Smooth muscle cell (in vitro differentiated cells): ENCODE measurements around the gene HSD11B1. TPM values are rescaled to one million over a fixed set of nuclear protein-coding genes. Genes with fewer than 3 reads are reported as not detected.

Experiments
- DNase-seq: peaks from one replicate; lab custom pipeline; 2025; ENCODE audit not compliant: unreplicated experiment; lab: John Stamatoyannopoulos, UW
- H2AFZ ChIP-seq: fragments of 200-600 bp; sonication (generic); 2 replicates; pipeline ENCODE4 v1.6.0; 2016; ENCODE audit warnings: antibody characterized with exemption, low read depth, mild to moderate bottlenecking
- H3F3A ChIP-seq: fragments of 200-600 bp; sonication (generic); 2 replicates; pipeline ENCODE4 v1.6.0; 2017; ENCODE audit warnings: antibody characterized with exemption, low read depth
- H3K27ac ChIP-seq: fragments of 200-600 bp; sonication (generic); 2 replicates; pipeline ENCODE4 v1.5.1; 2016; ENCODE audit warnings: low read depth, mild to moderate bottlenecking
- H3K27me3 ChIP-seq: fragments of 200-600 bp; sonication (generic); 2 replicates; pipeline ENCODE4 v1.6.1; 2016; ENCODE audit warnings: low read depth, mild to moderate bottlenecking
- H3K36me3 ChIP-seq: fragments of 200-600 bp; sonication (generic); 2 replicates; pipeline ENCODE4 v1.5.1; 2016; ENCODE audit warnings: low read depth
- H3K4me1 ChIP-seq: fragments of 200-600 bp; sonication (generic); 2 replicates; pipeline ENCODE4 v1.5.1; 2016; ENCODE audit warnings: low read depth
- H3K4me2 ChIP-seq: fragments of 200-600 bp; sonication (generic); 2 replicates; pipeline ENCODE4 v1.6.0; 2016; ENCODE audit warnings: mild to moderate bottlenecking
- H3K4me3 ChIP-seq: fragments of 200-600 bp; sonication (generic); 2 replicates; pipeline ENCODE4 v1.5.1; 2016; ENCODE audit warnings: mild to moderate bottlenecking
- H3K79me2 ChIP-seq: fragments of 200-600 bp; sonication (generic); 2 replicates; pipeline ENCODE4 v1.6.0; 2016; ENCODE audit warnings: low read depth, mild to moderate bottlenecking
- H3K9ac ChIP-seq: fragments of 200-600 bp; sonication (generic); 2 replicates; pipeline ENCODE4 v1.6.0; 2016; ENCODE audit warnings: low read depth
- H3K9me3 ChIP-seq: fragments of 200-600 bp; sonication (generic); replicated peaks from 2 replicates; pipeline ENCODE4 v1.5.1; 2016; ENCODE audit warnings: low read depth
- H4K20me1 ChIP-seq: fragments of 200-600 bp; sonication (generic); 2 replicates; pipeline ENCODE4 v1.6.0; 2016; ENCODE audit warnings: low read depth
- WGBS: methylation state at CpG from one replicate; pipeline ENCODE4 v1.1.7; 2016; ENCODE audit warnings: low lambda C conversion rate; 5-methylcytosine and 5-hydroxymethylcytosine counted together
- polyA plus RNA-seq: library from polyadenylated mRNA; unstranded; fragments of >200 nt; fragmentation: Nextera tagmentation; extraction: Ambion mirVana; gene quantifications from 2 replicates; pipeline ENCODE4 v1.2.1, GENCODE V29; 2016
- total RNA-seq: library from RNA; depleted of rRNA; stranded (reverse); fragments of >200 nt; gene quantifications from 2 replicates; pipeline ENCODE4 v1.2.3, GENCODE V29; 2014
- TF ChIP-seq, protein P1 (sequence below): fragments of 200-600 bp; sonication (generic); IDR thresholded peaks from 2 replicates; pipeline ENCODE4 v1.5.1; 2017; ENCODE audit warnings: borderline replicate concordance, mild to moderate bottlenecking, antibody characterized with exemption; ENCODE audit not compliant: insufficient read depth, poor library complexity, severe bottlenecking

The HSD11B1 gene
- total and polyA plus RNA-seq, 2 experiments from 2014 or later, result not detected

- WGBS, result 97% methylated on average over 17 of the region's 17 CpGs
- Histone ChIP-seq H3K4me1 (peaks cover 4% of the 10 kb centered on the region), H3K36me3 (no peaks in the 10 kb centered on the region), H2AFZ (no peak overlapping the region), H4K20me1 (no peaks in the 10 kb centered on the region), H3K27me3 (no peaks in the 10 kb centered on the region), H3K4me2 (no peak overlapping the region), H3K27ac (no peak overlapping the region), H3K9me3 (no peaks in the 10 kb centered on the region), H3K79me2 (no peaks in the 10 kb centered on the region), H3F3A (peaks cover 6% of the 10 kb centered on the region), H3K4me3 (no peak overlapping the region), H3K9ac (no peak overlapping the region)
- TF ChIP-seq, protein P1, sequence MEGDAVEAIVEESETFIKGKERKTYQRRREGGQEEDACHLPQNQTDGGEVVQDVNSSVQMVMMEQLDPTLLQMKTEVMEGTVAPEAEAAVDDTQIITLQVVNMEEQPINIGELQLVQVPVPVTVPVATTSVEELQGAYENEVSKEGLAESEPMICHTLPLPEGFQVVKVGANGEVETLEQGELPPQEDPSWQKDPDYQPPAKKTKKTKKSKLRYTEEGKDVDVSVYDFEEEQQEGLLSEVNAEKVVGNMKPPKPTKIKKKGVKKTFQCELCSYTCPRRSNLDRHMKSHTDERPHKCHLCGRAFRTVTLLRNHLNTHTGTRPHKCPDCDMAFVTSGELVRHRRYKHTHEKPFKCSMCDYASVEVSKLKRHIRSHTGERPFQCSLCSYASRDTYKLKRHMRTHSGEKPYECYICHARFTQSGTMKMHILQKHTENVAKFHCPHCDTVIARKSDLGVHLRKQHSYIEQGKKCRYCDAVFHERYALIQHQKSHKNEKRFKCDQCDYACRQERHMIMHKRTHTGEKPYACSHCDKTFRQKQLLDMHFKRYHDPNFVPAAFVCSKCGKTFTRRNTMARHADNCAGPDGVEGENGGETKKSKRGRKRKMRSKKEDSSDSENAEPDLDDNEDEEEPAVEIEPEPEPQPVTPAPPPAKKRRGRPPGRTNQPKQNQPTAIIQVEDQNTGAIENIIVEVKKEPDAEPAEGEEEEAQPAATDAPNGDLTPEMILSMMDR, result no peak
- DNase-seq, result no peak
These were observed 66.2 kb downstream of the HSD11B1 start for GRCh38 chr1:209770636-209771415.

GRCh38 chr1:209772126-209772525 is 67.5 kb downstream of the HSD11B1 start:
- Histone ChIP-seq H3K4me1 (peaks cover 4% of the 10 kb centered on the region), H3K4me2 (peak overlapping the region; percentile 15), H3F3A (peaks cover 6% of the 10 kb centered on the region), H2AFZ (no peak overlapping the region), H3K36me3 (no peaks in the 10 kb centered on the region), H3K9me3 (no peaks in the 10 kb centered on the region), H3K27me3 (no peaks in the 10 kb centered on the region), H3K4me3 (no peak overlapping the region), H3K79me2 (no peaks in the 10 kb centered on the region), H3K9ac (no peak overlapping the region), H4K20me1 (no peaks in the 10 kb centered on the region), H3K27ac (no peak overlapping the region)
- no peak for DNase-seq
- 29% methylated on average over 6 of the region's 6 CpGs for WGBS
- TF ChIP-seq, protein P1, result no peak

GRCh38 chr1:209774592-209774991 is 69.9 kb downstream of the HSD11B1 start:
- no peaks in the 10 kb centered on the region for H3K4me1 ChIP-seq
- no peak overlapping the region for H2AFZ ChIP-seq
- TF ChIP-seq, protein P1, result no peak
- WGBS, result 64% methylated on average over 1 of the region's 1 CpG
- no peaks in the 10 kb centered on the region for H3K79me2 ChIP-seq
- H4K20me1 ChIP-seq, result no peaks in the 10 kb centered on the region
- no peak overlapping the region for H3K9ac ChIP-seq
- H3K36me3 ChIP-seq, result no peaks in the 10 kb centered on the region
- peaks cover 6% of the 10 kb centered on the region for H3F3A ChIP-seq
- H3K4me3 ChIP-seq, result no peak overlapping the region
- no peak overlapping the region for H3K4me2 ChIP-seq
- H3K9me3 ChIP-seq, result no peaks in the 10 kb centered on the region
- DNase-seq, result no peak
- no peaks in the 10 kb centered on the region for H3K27me3 ChIP-seq
- H3K27ac ChIP-seq, result no peak overlapping the region

- no peaks in the 10 kb centered on the region for H3K4me1 ChIP-seq
- no peak overlapping the region for H2AFZ ChIP-seq
- H3K27ac ChIP-seq, result no peak overlapping the region
- H3K4me2 ChIP-seq, result no peak overlapping the region
- TF ChIP-seq, protein P1, result no peak
- DNase-seq, result no peak
- no peaks in the 10 kb centered on the region for H3K9me3 ChIP-seq
- no peak overlapping the region for H3K4me3 ChIP-seq
- H3K36me3 ChIP-seq, result no peaks in the 10 kb centered on the region
- H3K27me3 ChIP-seq, result no peaks in the 10 kb centered on the region
- 58% methylated on average over 2 of the region's 2 CpGs for WGBS
- H3K9ac ChIP-seq, result no peak overlapping the region
- no peaks in the 10 kb centered on the region for H3K79me2 ChIP-seq
- H4K20me1 ChIP-seq, result no peaks in the 10 kb centered on the region
- H3F3A ChIP-seq, result peaks cover under 1% of the 10 kb centered on the region
These were observed 71.0 kb downstream of the HSD11B1 start for GRCh38 chr1:209775678-209776077.
